Fibroblast of lung (primary cell): ENCODE measurements around the gene CYP4F11. TPM values are rescaled to one million over a fixed set of nuclear protein-coding genes. Genes with fewer than 3 reads are reported as not detected.
"Not testable (repeated sequence)": the region's sequence is repeated elsewhere in the genome, so short reads cannot be mapped to it uniquely, and the experiment has no call there.

ENCODE experiments used
- DNase-seq, 2 donors: peaks; one replicate each; pipeline versions ENCODE4 v3.0.0 to v3.0.0-alpha.2; 2010; ENCODE audit warnings: low read depth in 2 of 2
- H2AFZ ChIP-seq: 2 replicates; pipeline ENCODE4 v1.5.1; 2012; ENCODE audit warnings: low read length, control low read depth, inconsistent platforms
- H3K27ac ChIP-seq: 2 replicates; pipeline ENCODE4 v1.5.1; 2011; ENCODE audit warnings: low read length, control low read depth; ENCODE audit not compliant: insufficient read depth
- H3K27me3 ChIP-seq: 2 replicates; pipeline ENCODE4 v1.5.1; 2011; ENCODE audit warnings: mild to moderate bottlenecking, low read length; ENCODE audit not compliant: control insufficient read depth, insufficient read depth
- H3K36me3 ChIP-seq: 2 replicates; pipeline ENCODE4 v1.5.1; 2011; ENCODE audit warnings: low read length; ENCODE audit not compliant: control insufficient read depth, insufficient read depth
- H3K4me1 ChIP-seq: 2 replicates; pipeline ENCODE4 v1.5.1; 2011; ENCODE audit warnings: low read length; ENCODE audit not compliant: control insufficient read depth, insufficient read depth; ENCODE audit errors: extremely low read depth
- H3K4me2 ChIP-seq: 2 replicates; pipeline ENCODE4 v1.5.1; 2011; ENCODE audit warnings: low read length, control low read depth; ENCODE audit not compliant: insufficient read depth; ENCODE audit errors: extremely low read depth
- H3K4me3 ChIP-seq, 4 experiments: fragments of 200-600 bp in 1 of 4; sonication (generic) in 1 of 4; replicated peaks in 1 of 4; 2 replicates each; pipeline ENCODE4 v1.5.1; 2011 to 2016; ENCODE audit warnings: low read length in 4 of 4, low read depth in 3 of 4, mild to moderate bottlenecking in 3 of 4, control low read depth in 2 of 4, inconsistent platforms in 1 of 4, mixed read lengths in 1 of 4; ENCODE audit not compliant: insufficient read depth in 1 of 4; ENCODE audit errors: control extremely low read depth in 1 of 4
- H3K79me2 ChIP-seq: 2 replicates; pipeline ENCODE4 v1.5.1; 2012; ENCODE audit warnings: mild to moderate bottlenecking, low read length, inconsistent platforms; ENCODE audit not compliant: control insufficient read depth, insufficient read depth
- H3K9ac ChIP-seq: 2 replicates; pipeline ENCODE4 v1.5.1; 2011; ENCODE audit warnings: mild to moderate bottlenecking, low read length, control low read depth; ENCODE audit not compliant: insufficient read depth
- H3K9me3 ChIP-seq: 2 replicates; pipeline ENCODE4 v1.5.1; 2012; ENCODE audit warnings: low read depth, low read length; ENCODE audit not compliant: control insufficient read depth, insufficient read depth
- H4K20me1 ChIP-seq: 2 replicates; pipeline ENCODE4 v1.5.1; 2011; ENCODE audit warnings: low read length; ENCODE audit not compliant: control insufficient read depth, insufficient read depth; ENCODE audit errors: extremely low read depth
- EZH2 ChIP-seq: IDR thresholded peaks from 2 replicates; pipeline ENCODE4 v1.5.1; 2012; ENCODE audit warnings: low read length, control low read depth, mild to moderate bottlenecking; ENCODE audit errors: missing control alignments
- polyA plus RNA-seq, 2 donors: library from polyadenylated mRNA; depleted of rRNA in 1 of 2; stranded (reverse) in 1 of 2; unstranded in 1 of 2; fragments of >200 nt; gene quantifications; 2 replicates each; pipeline ENCODE4 v1.2.1, GENCODE V29; 2011 to 2012; ENCODE audit warnings: missing spikeins in 1 of 2
- total RNA-seq: library from RNA; depleted of rRNA; stranded (reverse); fragments of >200 nt; gene quantifications from 2 replicates; pipeline ENCODE4 v1.2.1, GENCODE V29; 2014
- TF ChIP-seq, protein P1 (sequence below), 2 donors: IDR thresholded peaks in 1 of 2; conservative IDR thresholded peaks in 1 of 2; 1 replicate in 1 of 2; 2 replicates in 1 of 2; pipeline ENCODE4 v1.5.1; 2011 to 2012; ENCODE audit warnings: low read length in 2 of 2, control low read depth in 1 of 2, inconsistent platforms in 1 of 2, low read depth in 1 of 2, mild to moderate bottlenecking in 1 of 2

Gene CYP4F11
- total and polyA plus RNA-seq, 2 donors (not counting 1 experiment from before 2014, with no cell fraction given) = not detected

DNA sequence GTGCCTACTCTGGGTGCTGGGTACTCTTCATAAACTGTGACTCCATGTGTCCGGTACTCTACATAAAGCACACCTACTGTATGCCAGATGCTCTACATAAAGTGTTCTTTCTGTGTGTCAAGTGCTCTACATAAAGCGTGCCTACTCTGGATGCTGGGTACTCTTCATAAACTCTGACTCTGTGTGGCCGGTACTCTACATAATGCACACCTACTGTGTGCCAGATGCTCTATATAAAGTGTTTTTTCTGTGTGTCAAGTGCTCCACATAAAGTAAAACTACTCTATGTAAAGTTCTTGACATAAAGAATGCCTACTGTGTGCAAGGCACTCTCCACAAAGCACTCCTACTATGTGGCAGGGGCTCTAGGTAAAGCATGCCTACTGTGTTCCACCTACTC, 1.8 kb upstream of the CYP4F11 start:
- H3K27me3 ChIP-seq = no peaks in the 10 kb centered on the region
- TF ChIP-seq, protein P1, sequence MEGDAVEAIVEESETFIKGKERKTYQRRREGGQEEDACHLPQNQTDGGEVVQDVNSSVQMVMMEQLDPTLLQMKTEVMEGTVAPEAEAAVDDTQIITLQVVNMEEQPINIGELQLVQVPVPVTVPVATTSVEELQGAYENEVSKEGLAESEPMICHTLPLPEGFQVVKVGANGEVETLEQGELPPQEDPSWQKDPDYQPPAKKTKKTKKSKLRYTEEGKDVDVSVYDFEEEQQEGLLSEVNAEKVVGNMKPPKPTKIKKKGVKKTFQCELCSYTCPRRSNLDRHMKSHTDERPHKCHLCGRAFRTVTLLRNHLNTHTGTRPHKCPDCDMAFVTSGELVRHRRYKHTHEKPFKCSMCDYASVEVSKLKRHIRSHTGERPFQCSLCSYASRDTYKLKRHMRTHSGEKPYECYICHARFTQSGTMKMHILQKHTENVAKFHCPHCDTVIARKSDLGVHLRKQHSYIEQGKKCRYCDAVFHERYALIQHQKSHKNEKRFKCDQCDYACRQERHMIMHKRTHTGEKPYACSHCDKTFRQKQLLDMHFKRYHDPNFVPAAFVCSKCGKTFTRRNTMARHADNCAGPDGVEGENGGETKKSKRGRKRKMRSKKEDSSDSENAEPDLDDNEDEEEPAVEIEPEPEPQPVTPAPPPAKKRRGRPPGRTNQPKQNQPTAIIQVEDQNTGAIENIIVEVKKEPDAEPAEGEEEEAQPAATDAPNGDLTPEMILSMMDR (conservative IDR thresholded peaks at IDR 0.05 in 1 of 2, IDR thresholded peaks at IDR 0.05 in 1 of 2; ENCODE audit: low read depth in 1 of 2, low read length in 2 of 2) = no peak
- TF ChIP-seq EZH2 = no peak
- no peak overlapping the region for H3K4me2 ChIP-seq
- DNase-seq = no peak
- no peaks in the 10 kb centered on the region for H3K36me3 ChIP-seq
- no peaks in the 10 kb centered on the region for H4K20me1 ChIP-seq
- no peaks in the 10 kb centered on the region for H3K79me2 ChIP-seq
- no peak overlapping the region for H3K4me3 ChIP-seq
- no peak overlapping the region for H3K9ac ChIP-seq
- no peak overlapping the region for H3K27ac ChIP-seq
- H2AFZ ChIP-seq = no peak overlapping the region
- no peaks in the 10 kb centered on the region for H3K9me3 ChIP-seq
- H3K4me1 ChIP-seq = no peaks in the 10 kb centered on the region

DNA sequence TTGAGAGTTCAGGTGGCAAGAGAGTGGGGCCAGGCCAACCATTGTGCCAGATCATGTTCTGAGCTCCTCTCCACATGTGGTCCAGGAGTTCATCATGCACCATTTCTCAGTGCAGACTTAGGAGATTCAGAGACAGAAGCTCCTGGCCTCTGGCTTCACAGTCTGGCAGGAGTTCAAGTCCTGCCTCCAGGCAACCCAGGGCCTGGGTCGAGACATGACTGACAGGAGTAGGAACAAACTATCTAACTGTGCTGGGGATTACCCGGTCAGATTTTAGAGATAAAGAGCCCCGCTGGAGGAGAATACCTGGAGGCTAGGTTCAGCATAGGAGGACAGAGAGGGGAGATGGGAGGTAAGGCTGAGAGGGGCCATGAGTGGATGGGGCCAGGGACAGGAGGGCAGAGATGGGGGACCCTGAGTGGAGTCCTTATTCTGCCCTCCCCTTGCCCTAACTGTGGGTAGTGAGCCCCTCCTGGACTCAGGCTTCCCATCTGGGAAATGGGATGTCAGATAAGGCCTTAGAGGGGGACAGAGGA, 906 bp upstream of the CYP4F11 start:
- TF ChIP-seq EZH2 = no peak
- TF ChIP-seq, protein P1 (conservative IDR thresholded peaks at IDR 0.05 in 1 of 2, IDR thresholded peaks at IDR 0.05 in 1 of 2; ENCODE audit: low read depth in 1 of 2, low read length in 2 of 2) = no peak

DNA sequence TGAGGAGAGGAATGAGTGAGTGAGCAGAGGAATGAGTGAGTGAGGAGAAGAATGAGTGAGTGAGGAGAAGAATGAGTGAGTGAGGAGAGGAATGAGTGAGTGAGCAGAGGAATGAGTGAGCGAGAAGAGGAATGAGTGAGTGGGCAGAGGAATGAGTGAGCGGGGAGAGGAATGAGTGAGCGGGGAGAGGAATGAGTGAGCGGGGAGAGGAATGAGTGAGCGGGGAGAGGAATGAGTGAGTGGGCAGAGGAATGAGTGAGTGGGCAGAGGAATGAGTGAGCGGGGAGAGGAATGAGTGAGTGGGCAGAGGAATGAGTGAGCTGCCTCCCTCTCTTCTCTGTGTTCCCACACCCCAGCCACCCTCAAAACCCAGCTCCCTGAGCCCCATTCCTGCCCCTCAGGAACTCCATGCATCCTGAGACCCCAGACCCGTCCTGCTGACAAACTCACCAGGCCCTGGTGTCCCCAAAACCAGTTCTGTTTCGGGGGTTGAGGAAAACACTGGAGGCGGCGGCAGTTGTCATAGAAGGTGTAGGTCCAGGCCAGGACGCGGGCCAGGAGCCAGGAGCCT, 483 bp downstream of the CYP4F11 start:
- H3K27me3 ChIP-seq, H3K4me3 ChIP-seq, H4K20me1 ChIP-seq, H3K9ac ChIP-seq, H2AFZ ChIP-seq, H3K36me3 ChIP-seq, DNase-seq, H3K4me2 ChIP-seq, H3K27ac ChIP-seq, H3K9me3 ChIP-seq, H3K79me2 ChIP-seq, H3K4me1 ChIP-seq: not testable (repeated sequence)

More for the DNA sequence above, 906 bp upstream of the CYP4F11 start:
- Histone ChIP-seq H3K4me3 (no peak overlapping the region), H3K4me1 (no peaks in the 10 kb centered on the region), H3K4me2 (no peak overlapping the region), H4K20me1 (no peaks in the 10 kb centered on the region), H3K9ac (no peak overlapping the region), H3K27ac (no peak overlapping the region), H3K27me3 (no peaks in the 10 kb centered on the region), H3K9me3 (no peaks in the 10 kb centered on the region), H2AFZ (no peak overlapping the region), H3K36me3 (no peaks in the 10 kb centered on the region), H3K79me2 (no peaks in the 10 kb centered on the region)
- DNase-seq = no peak
